ENCODE data around the gene ANXA10.

DNA sequence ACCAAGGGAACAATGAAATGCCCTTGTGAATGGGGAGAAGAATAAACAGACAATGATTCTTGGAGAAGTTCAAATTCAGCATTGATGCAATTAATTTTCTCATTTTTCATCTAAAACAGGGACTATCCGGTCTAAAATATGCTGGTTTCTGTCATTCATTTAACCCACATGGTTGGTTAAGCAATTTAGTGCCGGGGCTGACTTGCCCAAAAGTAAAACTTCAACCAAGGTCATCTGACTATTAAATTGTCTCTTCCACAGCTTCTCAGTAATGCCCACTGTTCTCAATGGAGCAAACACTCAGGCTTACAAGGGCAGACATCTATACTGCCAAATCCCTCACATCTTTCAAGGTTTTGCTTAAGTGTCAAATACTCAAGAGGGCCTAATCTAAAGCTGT, 51.3 kb downstream of the ANXA10 start:
- TF ChIP-seq, protein P1, sequence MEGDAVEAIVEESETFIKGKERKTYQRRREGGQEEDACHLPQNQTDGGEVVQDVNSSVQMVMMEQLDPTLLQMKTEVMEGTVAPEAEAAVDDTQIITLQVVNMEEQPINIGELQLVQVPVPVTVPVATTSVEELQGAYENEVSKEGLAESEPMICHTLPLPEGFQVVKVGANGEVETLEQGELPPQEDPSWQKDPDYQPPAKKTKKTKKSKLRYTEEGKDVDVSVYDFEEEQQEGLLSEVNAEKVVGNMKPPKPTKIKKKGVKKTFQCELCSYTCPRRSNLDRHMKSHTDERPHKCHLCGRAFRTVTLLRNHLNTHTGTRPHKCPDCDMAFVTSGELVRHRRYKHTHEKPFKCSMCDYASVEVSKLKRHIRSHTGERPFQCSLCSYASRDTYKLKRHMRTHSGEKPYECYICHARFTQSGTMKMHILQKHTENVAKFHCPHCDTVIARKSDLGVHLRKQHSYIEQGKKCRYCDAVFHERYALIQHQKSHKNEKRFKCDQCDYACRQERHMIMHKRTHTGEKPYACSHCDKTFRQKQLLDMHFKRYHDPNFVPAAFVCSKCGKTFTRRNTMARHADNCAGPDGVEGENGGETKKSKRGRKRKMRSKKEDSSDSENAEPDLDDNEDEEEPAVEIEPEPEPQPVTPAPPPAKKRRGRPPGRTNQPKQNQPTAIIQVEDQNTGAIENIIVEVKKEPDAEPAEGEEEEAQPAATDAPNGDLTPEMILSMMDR (IDR thresholded peaks at IDR 0.05) = no peak
- no peak for TF ChIP-seq POLR2AphosphoS5 (IDR thresholded peaks at IDR 0.05)
